SU-DHL-6 (cell line): ENCODE measurements around the gene ITPR2.

Experiments used
- CTCF ChIP-seq: fragments of 200-600 bp; sonication (generic); IDR thresholded peaks from one replicate; pipeline ENCODE4 v1.5.1; 2017; ENCODE audit warnings: antibody characterized with exemption, mild to moderate bottlenecking, low read length, moderate library complexity; ENCODE audit not compliant: insufficient read depth, poor library complexity, severe bottlenecking
- EZH2phosphoT487 ChIP-seq: fragments of 200-600 bp; sonication (generic), shearing (Covaris generic); conservative IDR thresholded peaks from 2 replicates; pipeline ENCODE4 v1.6.1; 2018; ENCODE audit warnings: mild to moderate bottlenecking, antibody characterized with exemption, low read length, moderate library complexity, mixed read lengths

- TF ChIP-seq CTCF (no peak), EZH2phosphoT487 (no peak)
These were observed 528.7 kb downstream of the ITPR2 start for GRCh38 chr12:26304273-26304672.
